GM23248 (cell line): ENCODE data around the gene PEX16.

Experiments used
- EZH2 ChIP-seq: fragments of 200-600 bp; sonication (generic); IDR thresholded peaks from 2 replicates; pipeline ENCODE4 v1.6.1; 2018; ENCODE audit warnings: antibody characterized with exemption, mild to moderate bottlenecking; ENCODE audit not compliant: insufficient read depth, poor library complexity, severe bottlenecking
- EZH2phosphoT487 ChIP-seq: fragments of 200-600 bp; sonication (generic); IDR thresholded peaks from 2 replicates; pipeline ENCODE4 v1.6.1; 2018; ENCODE audit warnings: antibody characterized with exemption, moderate library complexity, mild to moderate bottlenecking, low read depth; ENCODE audit not compliant: insufficient read depth

GRCh38 chr11:45904309-45904915 lies 13.3 kb downstream of the PEX16 start:
- TF ChIP-seq EZH2phosphoT487, result no peak
- TF ChIP-seq EZH2, result no peak
